Endodermal cell (in vitro differentiated cells): ENCODE results near the gene PLA2G3. TPM values are rescaled to one million over a fixed set of nuclear protein-coding genes. Genes with fewer than 3 reads are reported as not detected.

ENCODE experiments used
- DNase-seq: peaks from one replicate; pipeline ENCODE4 v3.0.0-alpha.2; 2017
- H3K27ac ChIP-seq: 2 replicates; pipeline ENCODE4 v1.5.1; 2013; ENCODE audit warnings: mild to moderate bottlenecking, low read depth, low read length, moderate library complexity
- H3K27me3 ChIP-seq: 2 replicates; pipeline ENCODE4 v1.6.1; 2013; ENCODE audit warnings: mild to moderate bottlenecking, low read length, moderate library complexity; ENCODE audit not compliant: insufficient read depth, control insufficient read depth, poor library complexity, severe bottlenecking
- H3K36me3 ChIP-seq: 2 replicates; pipeline ENCODE4 v1.7.0; 2013; ENCODE audit warnings: mild to moderate bottlenecking, low read length, moderate library complexity; ENCODE audit not compliant: control insufficient read depth, insufficient read depth
- H3K4me1 ChIP-seq: one replicate; pipeline ENCODE4 v1.7.0; 2013; ENCODE audit warnings: low read length; ENCODE audit not compliant: control insufficient read depth, insufficient read depth
- H3K4me3 ChIP-seq: 2 replicates; pipeline ENCODE4 v1.5.1; 2013; ENCODE audit warnings: mild to moderate bottlenecking, low read length, moderate library complexity
- H3K9ac ChIP-seq: 2 replicates; pipeline ENCODE4 v1.6.1; 2013; ENCODE audit warnings: mild to moderate bottlenecking, low read length, moderate library complexity; ENCODE audit not compliant: poor library complexity, severe bottlenecking; ENCODE audit errors: extremely low read depth
- H3K9me3 ChIP-seq: 2 replicates; pipeline ENCODE4 v1.6.1; 2013; ENCODE audit warnings: mild to moderate bottlenecking, low read length, moderate library complexity; ENCODE audit not compliant: control insufficient read depth
- H3K27ac Mint-ChIP-seq: 2 replicates; pipeline ENCODE4 v1.8.0; 2020; ENCODE audit warnings: mixed read lengths
- H3K27me3 Mint-ChIP-seq: 2 replicates; pipeline ENCODE4 v1.8.0; 2021; ENCODE audit warnings: mild to moderate bottlenecking, mixed read lengths; ENCODE audit not compliant: insufficient read depth
- H3K36me3 Mint-ChIP-seq: 2 replicates; pipeline ENCODE4 v1.8.0; 2020; ENCODE audit warnings: low read depth, mixed read lengths
- H3K4me1 Mint-ChIP-seq: 2 replicates; pipeline ENCODE4 v1.8.0; 2020; ENCODE audit warnings: mixed read lengths
- H3K4me3 Mint-ChIP-seq: 2 replicates; pipeline ENCODE4 v1.8.0; 2020; ENCODE audit warnings: mild to moderate bottlenecking, moderate library complexity, mixed read lengths
- H3K9me3 Mint-ChIP-seq: 2 replicates; pipeline ENCODE4 v1.8.0; 2020; ENCODE audit warnings: mild to moderate bottlenecking, mixed read lengths
- WGBS, 2 experiments: methylation state at CpG; one replicate each; pipeline versions ENCODE4 v1.1.5 to v1.1.7; 2013; ENCODE audit warnings: missing lambda C conversion rate in 2 of 2, mixed read lengths in 1 of 2; ENCODE audit not compliant: insufficient coverage in 1 of 2, insufficient read length in 1 of 2; 5-methylcytosine and 5-hydroxymethylcytosine counted together
- total RNA-seq, 2 donors: library from RNA; stranded (reverse); fragmentation: NEBNext Ultra II Directional in 1 of 2; extraction: Animal tissue kit (Norgen Biotek cat#: 25700) in 1 of 2; gene quantifications; 2 replicates in 1 of 2; 3 replicates in 1 of 2; pipeline ENCODE4 v1.2.1, GENCODE V29; 2021
- TF ChIP-seq, protein P1 (sequence below): fragments of 200-600 bp; sonication (generic); conservative IDR thresholded peaks from 2 replicates; pipeline ENCODE4 v1.5.0; 2021; ENCODE audit warnings: antibody characterized with exemption, mild to moderate bottlenecking

The PLA2G3 gene
- total RNA-seq, 2 donors from 2014 or later, result 4.1 to 4.6 TPM

DNA sequence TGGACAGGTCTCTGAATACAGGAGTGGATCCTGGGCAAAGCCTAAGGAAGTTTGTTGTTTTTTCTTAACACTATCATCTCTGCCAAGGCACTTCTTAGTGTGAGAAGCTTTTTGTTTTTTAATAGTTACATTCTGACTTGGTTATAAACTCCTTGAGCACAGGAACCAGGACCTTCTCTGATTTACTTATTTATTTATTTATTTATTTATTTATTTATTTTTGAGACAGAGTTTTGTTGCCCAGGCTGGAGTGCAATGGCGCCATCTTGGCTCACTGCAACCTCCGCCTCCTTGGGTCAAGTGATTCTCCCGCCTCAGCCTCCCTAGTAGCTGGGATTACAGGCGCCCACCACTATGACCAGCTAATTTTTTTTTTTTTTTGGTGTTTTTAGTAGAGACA is 30.7 kb upstream of the PLA2G3 start:
- no peak overlapping the region for H3K4me3 ChIP-seq
- Mint-ChIP-seq H3K4me3 (no peak overlapping the region), H3K4me1 (no peaks in the 10 kb centered on the region), H3K9me3 (no peaks in the 10 kb centered on the region), H3K27ac (no peak overlapping the region), H3K36me3 (peaks cover 21% of the 10 kb centered on the region), H3K27me3 (no peaks in the 10 kb centered on the region)
- no peaks in the 10 kb centered on the region for H3K4me1 ChIP-seq
- DNase-seq, result no peak
- no peaks in the 10 kb centered on the region for H3K9me3 ChIP-seq
- H3K27ac ChIP-seq, result no peak overlapping the region
- TF ChIP-seq, protein P1, sequence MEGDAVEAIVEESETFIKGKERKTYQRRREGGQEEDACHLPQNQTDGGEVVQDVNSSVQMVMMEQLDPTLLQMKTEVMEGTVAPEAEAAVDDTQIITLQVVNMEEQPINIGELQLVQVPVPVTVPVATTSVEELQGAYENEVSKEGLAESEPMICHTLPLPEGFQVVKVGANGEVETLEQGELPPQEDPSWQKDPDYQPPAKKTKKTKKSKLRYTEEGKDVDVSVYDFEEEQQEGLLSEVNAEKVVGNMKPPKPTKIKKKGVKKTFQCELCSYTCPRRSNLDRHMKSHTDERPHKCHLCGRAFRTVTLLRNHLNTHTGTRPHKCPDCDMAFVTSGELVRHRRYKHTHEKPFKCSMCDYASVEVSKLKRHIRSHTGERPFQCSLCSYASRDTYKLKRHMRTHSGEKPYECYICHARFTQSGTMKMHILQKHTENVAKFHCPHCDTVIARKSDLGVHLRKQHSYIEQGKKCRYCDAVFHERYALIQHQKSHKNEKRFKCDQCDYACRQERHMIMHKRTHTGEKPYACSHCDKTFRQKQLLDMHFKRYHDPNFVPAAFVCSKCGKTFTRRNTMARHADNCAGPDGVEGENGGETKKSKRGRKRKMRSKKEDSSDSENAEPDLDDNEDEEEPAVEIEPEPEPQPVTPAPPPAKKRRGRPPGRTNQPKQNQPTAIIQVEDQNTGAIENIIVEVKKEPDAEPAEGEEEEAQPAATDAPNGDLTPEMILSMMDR, result no peak
- peaks cover 15% of the 10 kb centered on the region for H3K36me3 ChIP-seq
- H3K9ac ChIP-seq, result no peak overlapping the region
- 100% methylated on average over 4 of the region's 4 CpGs; no CpG with 5 or more reads in 1 of the 2 experiments for WGBS, 2 experiments
- no peaks in the 10 kb centered on the region for H3K27me3 ChIP-seq

DNA sequence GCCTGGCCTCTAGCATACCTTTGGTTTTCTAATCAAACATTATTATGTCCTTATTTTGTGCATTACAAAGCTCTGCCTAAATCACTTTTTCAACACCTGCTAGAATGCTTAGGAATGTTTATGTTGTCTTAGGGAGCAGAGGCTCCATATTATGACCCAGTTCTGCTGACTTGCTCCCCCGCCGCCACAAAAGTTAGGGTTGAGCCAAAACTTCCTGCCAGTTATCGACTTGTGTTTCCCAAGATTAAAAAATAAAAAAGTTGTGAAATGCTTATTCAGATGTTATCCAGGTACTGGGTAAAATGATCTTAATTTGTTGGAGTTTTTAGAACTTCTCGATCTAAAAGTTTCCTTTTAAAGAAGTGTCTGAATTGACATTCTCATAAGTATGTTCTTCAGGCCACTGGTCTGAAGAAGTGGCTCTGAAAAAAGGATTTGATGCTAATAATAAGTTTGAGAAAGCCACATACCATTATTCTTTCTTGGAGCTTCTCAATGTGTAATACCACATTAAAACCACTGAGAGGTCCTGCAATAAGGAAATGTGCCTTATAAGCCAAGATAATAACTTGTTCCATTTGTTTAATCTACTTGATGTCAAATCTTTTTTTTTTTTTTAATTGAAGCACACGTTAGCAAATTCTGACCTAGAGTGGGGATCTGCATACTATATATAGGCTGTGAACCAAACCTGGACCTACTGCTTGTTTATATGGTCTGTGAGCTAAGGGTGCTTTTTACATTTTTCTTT is 21.9 kb upstream of the PLA2G3 start:
- H3K27ac Mint-ChIP-seq, result no peak overlapping the region
- H3K4me1 Mint-ChIP-seq, result peaks cover 6% of the 10 kb centered on the region
- TF ChIP-seq, protein P1, result peak; percentile 38
- Histone ChIP-seq H3K36me3 (peaks cover 10% of the 10 kb centered on the region), H3K27me3 (peaks cover 25% of the 10 kb centered on the region), H3K9me3 (no peaks in the 10 kb centered on the region), H3K9ac (no peak overlapping the region), H3K4me3 (no peak overlapping the region), H3K4me1 (no peaks in the 10 kb centered on the region), H3K27ac (no peak overlapping the region)
- H3K9me3 Mint-ChIP-seq, result no peaks in the 10 kb centered on the region
- no peak for DNase-seq
- WGBS, 2 experiments, result 91 to 92% methylated on average over 4 of the region's 5 CpGs
- H3K36me3 Mint-ChIP-seq, result peaks cover 23% of the 10 kb centered on the region
- H3K27me3 Mint-ChIP-seq, result peaks cover 27% of the 10 kb centered on the region
- no peak overlapping the region for H3K4me3 Mint-ChIP-seq

DNA sequence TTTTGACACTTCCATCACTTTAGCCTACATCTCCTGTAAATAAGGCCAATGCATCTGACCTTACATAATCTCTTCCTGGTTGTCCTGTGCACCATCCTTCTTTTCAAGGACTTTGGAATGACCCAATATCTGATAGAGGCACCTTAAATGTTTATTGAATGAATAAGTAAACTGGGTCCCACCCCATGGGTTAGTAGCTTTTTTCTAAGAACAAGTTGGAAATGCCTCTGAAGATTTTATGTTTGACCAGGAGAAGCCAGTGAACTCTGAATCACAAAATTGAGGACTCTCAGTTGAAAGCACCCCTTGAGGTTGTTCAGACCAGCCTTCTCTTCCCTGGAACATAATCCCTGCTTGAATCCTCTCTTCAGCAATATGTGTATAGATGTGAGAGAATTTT is 21.1 kb upstream of the PLA2G3 start:
- TF ChIP-seq, protein P1, result no peak
- Mint-ChIP-seq H3K9me3 (no peaks in the 10 kb centered on the region), H3K27ac (no peak overlapping the region), H3K36me3 (peaks cover 17% of the 10 kb centered on the region), H3K27me3 (peaks cover 35% of the 10 kb centered on the region), H3K4me1 (peaks cover 6% of the 10 kb centered on the region), H3K4me3 (peak overlapping the region; percentile 91)
- H3K36me3 ChIP-seq, result peaks cover 10% of the 10 kb centered on the region
- H3K9ac ChIP-seq, result no peak overlapping the region
- no peak overlapping the region for H3K27ac ChIP-seq
- no peaks in the 10 kb centered on the region for H3K4me1 ChIP-seq
- H3K27me3 ChIP-seq, result peaks cover 33% of the 10 kb centered on the region
- no peaks in the 10 kb centered on the region for H3K9me3 ChIP-seq
- H3K4me3 ChIP-seq, result peak overlapping the region; percentile 91
- DNase-seq, result no peak
